GM10248 (cell line): ENCODE measurements around the gene CDYL.

Experiments used
- CTCF ChIA-PET: fragments of 300-600 bp; sonication (Branson Sonifier 250); formaldehyde crosslinking; extraction: SDS; loops from one replicate; lab custom pipeline; 2021; ENCODE audit warnings: antibody characterized with exemption; lab: Yijun Ruan, JAX
- POLR2A ChIA-PET: fragments of 350-650 bp; sonication (Branson Sonifier 250); formaldehyde crosslinking; extraction: SDS; loops from one replicate; lab custom pipeline; 2020; ENCODE audit warnings: antibody characterized with exemption; lab: Yijun Ruan, JAX
- DNase-seq: peaks from one replicate; pipeline ENCODE4 v3.0.0; 2012; ENCODE audit errors: extremely low spot score
- CTCF ChIP-seq: IDR thresholded peaks from 2 replicates; pipeline ENCODE4 v1.5.1; 2012; ENCODE audit warnings: mild to moderate bottlenecking, low read depth; ENCODE audit errors: extremely low read depth, missing control alignments, control extremely low read depth

CDYL gene

GRCh38 chr6:4802312-4802935 is 26.2 kb downstream of the CDYL start:
- CTCF ChIA-PET: interaction anchor here (1.0 to 3.4 kb wide), 12 partner anchors 10 to 46 kb away, joined by 3 to 27 read pairs (median 4); partner anchors contain the start of gene CDYL
- peak; percentile 72 for DNase-seq
- POLR2A ChIA-PET: interaction anchor here (0.6 to 1.3 kb wide), 3 partner anchors 10 to 20 kb away, joined by 4 to 5 read pairs (median 4); no protein-coding TSS in a partner anchor
- TF ChIP-seq CTCF: no peak

- CTCF ChIA-PET: interaction anchor here (1.3 to 3.4 kb wide), 6 partner anchors 9 to 28 kb away, joined by 3 to 27 read pairs (median 8); partner anchors contain the start of gene CDYL
- TF ChIP-seq CTCF: no peak
- POLR2A ChIA-PET: no interaction called here
- no peak for DNase-seq
Measured at GRCh38 chr6:4803343-4803744, 27.1 kb downstream of the CDYL start.

- DNase-seq: no peak
- no peak for TF ChIP-seq CTCF
- ChIA-PET CTCF (interaction anchor here (0.7 to 3.4 kb wide), 5 partner anchors 8 to 45 kb away, joined by 3 to 27 read pairs (median 11); no protein-coding TSS in a partner anchor), POLR2A (no interaction called here)
Measured at GRCh38 chr6:4804095-4804494, 27.9 kb downstream of the CDYL start.

GRCh38 chr6:4805553-4806336 is 29.5 kb downstream of the CDYL start:
- CTCF ChIA-PET: interaction anchor here (1.6 kb wide), 1 partner anchor 11 kb away, joined by 3 read pairs; no protein-coding TSS in a partner anchor
- no peak for DNase-seq
- POLR2A ChIA-PET: no interaction called here
- TF ChIP-seq CTCF: peak; percentile 53

GRCh38 chr6:4806337-4806725 is 30.1 kb downstream of the CDYL start:
- CTCF ChIA-PET: interaction anchor here (1.6 kb wide), 1 partner anchor 11 kb away, joined by 3 read pairs; no protein-coding TSS in a partner anchor
- no peak for DNase-seq
- POLR2A ChIA-PET: no interaction called here
- TF ChIP-seq CTCF: no peak

GRCh38 chr6:4806791-4807190 is 30.6 kb downstream of the CDYL start:
- POLR2A ChIA-PET: interaction anchor here (0.6 kb wide), 1 partner anchor 9 kb away, joined by 5 read pairs; no protein-coding TSS in a partner anchor
- no peak for TF ChIP-seq CTCF
- DNase-seq: no peak
- CTCF ChIA-PET: interaction anchor here (1.6 kb wide), 1 partner anchor 10 kb away, joined by 3 read pairs; no protein-coding TSS in a partner anchor
